Thyroid gland (tissue), 4 donors: ENCODE results near the gene KLHL28. TPM values are rescaled to one million over a fixed set of nuclear protein-coding genes. Genes with fewer than 3 reads are reported as not detected.

Source experiments
- DNase-seq, 2 donors: peaks; one replicate each; pipeline ENCODE4 v3.0.0-alpha.2; 2019
- H3K27ac ChIP-seq, 3 donors: fragments of 200-600 bp; sonication (generic); 1 replicate in 2 of 3; 2 replicates in 1 of 3; pipeline ENCODE4 v1.5.1; 2016 to 2019; ENCODE audit warnings: mild to moderate bottlenecking in 1 of 3, moderate library complexity in 1 of 3
- H3K27me3 ChIP-seq: fragments of 200-600 bp; sonication (generic); one replicate; pipeline ENCODE4 v1.5.1; 2019
- H3K36me3 ChIP-seq, 2 donors: fragments of 200-600 bp; sonication (generic); one replicate each; pipeline ENCODE4 v1.5.1; 2016 to 2019
- H3K4me1 ChIP-seq, 2 donors: fragments of 200-600 bp; sonication (generic); one replicate each; pipeline ENCODE4 v1.5.1; 2017 to 2019
- H3K4me3 ChIP-seq, 3 donors: fragments of 200-600 bp; sonication (generic); replicated peaks in 1 of 3; 1 replicate in 2 of 3; 2 replicates in 1 of 3; pipeline ENCODE4 v1.5.1; 2016; ENCODE audit warnings: mild to moderate bottlenecking in 1 of 3
- H3K9me3 ChIP-seq: fragments of 200-600 bp; sonication (generic); one replicate; pipeline ENCODE4 v1.5.1; 2017
- CTCF ChIP-seq, 6 experiments: fragments of 200-600 bp in 3 of 6; fragments of 450-650 bp in 3 of 6; sonication (generic) in 3 of 6; IDR thresholded peaks; one replicate each; pipeline ENCODE4 v1.5.1; 2016 to 2019; ENCODE audit warnings: antibody characterized with exemption in 6 of 6, mild to moderate bottlenecking in 2 of 6, inconsistent platforms in 1 of 6, moderate library complexity in 1 of 6
- POLR2A ChIP-seq, 2 donors: fragments of 450-650 bp; IDR thresholded peaks; one replicate each; pipeline ENCODE4 v1.6.1; 2017; ENCODE audit warnings: antibody characterized with exemption in 2 of 2, mild to moderate bottlenecking in 2 of 2, moderate library complexity in 1 of 2
- WGBS, 2 donors: methylation state at CpG; one replicate each; pipeline ENCODE4 v1.1.5; 2017; 5-methylcytosine and 5-hydroxymethylcytosine counted together
- intact Hi-C: fragments of 100-400 bp; cut with DNase I; formaldehyde crosslinking; loops from one replicate; pipeline ENCODE4 v1.15.1; 2023
- total RNA-seq, 4 donors: library from RNA; depleted of rRNA; stranded (reverse); fragments of >200 nt; gene quantifications; one replicate each; pipeline ENCODE4 v1.2.3, GENCODE V29; 2016

Gene KLHL28
- total RNA-seq, 4 donors from 2014 or later: 12.0 to 21.0 (median 13.3) TPM

- Histone ChIP-seq H3K27me3 (no peaks in the 10 kb centered on the region), H3K9me3 (no peaks in the 10 kb centered on the region), H3K36me3 (no peaks in the 10 kb centered on the region), H3K4me1 (peaks cover 24 to 39% of the 10 kb centered on the region in 2 donors), H3K4me3 (peak overlapping the region in 1 of 3 donors; percentile 7), H3K27ac (no peak overlapping the region)
- WGBS, 2 donors: 76 to 89% methylated on average over 4 of the region's 4 CpGs
- intact Hi-C loops: no loop called here
- TF ChIP-seq CTCF (IDR thresholded peaks at IDR 0.05) (no peak), POLR2A (IDR thresholded peaks at IDR 0.05) (no peak)
- DNase-seq: no peak
Observed at GRCh38 chr14:44966601-44967336, 5.0 kb upstream of the KLHL28 start.

- H3K4me3 ChIP-seq: peak overlapping the region in 2 of 3 donors; percentile 83 to 86
- WGBS, 2 donors: 8 to 15% methylated on average over 7 of the region's 7 CpGs
- no peak overlapping the region for H3K27ac ChIP-seq
- no peak for TF ChIP-seq POLR2A (IDR thresholded peaks at IDR 0.05)
- TF ChIP-seq CTCF (IDR thresholded peaks at IDR 0.05): no peak
- no peaks in the 10 kb centered on the region for H3K9me3 ChIP-seq
- no peaks in the 10 kb centered on the region for H3K36me3 ChIP-seq
- intact Hi-C loops: loop anchor here (5.0 kb wide), 1 partner anchor 168 kb away; the partner anchor contains the start of gene FKBP3
- H3K4me1 ChIP-seq: peaks cover 34 to 51% of the 10 kb centered on the region in 2 donors
- H3K27me3 ChIP-seq: no peaks in the 10 kb centered on the region
- no peak for DNase-seq
Observed at GRCh38 chr14:44963775-44964380, 2.1 kb upstream of the KLHL28 start.

- TF ChIP-seq POLR2A (IDR thresholded peaks at IDR 0.05) (no peak), CTCF (IDR thresholded peaks at IDR 0.05) (no peak)
- intact Hi-C loops: loop anchor here (5.0 kb wide), 1 partner anchor 169 kb away; the partner anchor contains the start of gene FKBP3
- Histone ChIP-seq H3K4me3 (peak overlapping the region; percentile 63 to 86 (median 83)), H3K27me3 (no peaks in the 10 kb centered on the region), H3K36me3 (no peaks in the 10 kb centered on the region), H3K4me1 (peaks cover 26 to 52% of the 10 kb centered on the region in 2 donors), H3K27ac (no peak overlapping the region), H3K9me3 (no peaks in the 10 kb centered on the region)
- no peak for DNase-seq
- WGBS, 2 donors: 7 to 8% methylated on average over 12 to 13 of the region's 13 CpGs
Observed at GRCh38 chr14:44963044-44963528, 1.3 kb upstream of the KLHL28 start.

GRCh38 chr14:44962334-44963043, 742 bp upstream of the KLHL28 start:
- Histone ChIP-seq H3K36me3 (no peaks in the 10 kb centered on the region), H3K4me3 (peak overlapping the region; percentile 63 to 86 (median 83)), H3K4me1 (peaks cover 23 to 48% of the 10 kb centered on the region in 2 donors), H3K9me3 (no peaks in the 10 kb centered on the region), H3K27me3 (no peaks in the 10 kb centered on the region), H3K27ac (peak overlapping the region; percentile 80 to 87 (median 80))
- 1 to 8% methylated on average over 28 to 32 of the region's 39 CpGs for WGBS, 2 donors
- intact Hi-C loops: loop anchor here (5.0 kb wide), 1 partner anchor 170 kb away; the partner anchor contains the start of gene FKBP3
- peak; percentile 59 to 62 for DNase-seq
- TF ChIP-seq POLR2A (IDR thresholded peaks at IDR 0.05): no peak
- no peak for TF ChIP-seq CTCF (IDR thresholded peaks at IDR 0.05)
